HuH-7 (cell line): ENCODE measurements around the gene REEP3.

Experiments used
- DNase-seq: peaks from one replicate; pipeline ENCODE4 v3.0.0; 2011; ENCODE audit warnings: low spot score

REEP3 gene

DNA sequence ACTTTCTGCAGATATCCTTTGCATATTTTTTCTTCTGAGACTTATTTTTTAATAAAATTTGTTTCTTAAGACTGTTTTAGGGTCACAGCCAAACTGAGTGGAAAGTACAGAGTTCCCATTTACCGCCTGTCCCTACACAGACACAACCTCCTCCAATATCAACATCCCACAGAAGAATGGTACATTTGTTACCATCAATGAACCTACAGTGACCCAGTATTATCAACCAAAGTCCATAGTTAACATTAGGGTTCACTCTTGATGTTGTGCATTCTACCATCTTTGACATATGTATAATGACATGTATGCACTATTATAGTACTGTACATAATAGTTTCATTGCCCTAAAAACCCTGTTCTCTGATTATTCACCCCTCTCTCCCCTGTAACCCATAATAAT, 14.6 kb upstream of the REEP3 start:
- no peak for DNase-seq

DNA sequence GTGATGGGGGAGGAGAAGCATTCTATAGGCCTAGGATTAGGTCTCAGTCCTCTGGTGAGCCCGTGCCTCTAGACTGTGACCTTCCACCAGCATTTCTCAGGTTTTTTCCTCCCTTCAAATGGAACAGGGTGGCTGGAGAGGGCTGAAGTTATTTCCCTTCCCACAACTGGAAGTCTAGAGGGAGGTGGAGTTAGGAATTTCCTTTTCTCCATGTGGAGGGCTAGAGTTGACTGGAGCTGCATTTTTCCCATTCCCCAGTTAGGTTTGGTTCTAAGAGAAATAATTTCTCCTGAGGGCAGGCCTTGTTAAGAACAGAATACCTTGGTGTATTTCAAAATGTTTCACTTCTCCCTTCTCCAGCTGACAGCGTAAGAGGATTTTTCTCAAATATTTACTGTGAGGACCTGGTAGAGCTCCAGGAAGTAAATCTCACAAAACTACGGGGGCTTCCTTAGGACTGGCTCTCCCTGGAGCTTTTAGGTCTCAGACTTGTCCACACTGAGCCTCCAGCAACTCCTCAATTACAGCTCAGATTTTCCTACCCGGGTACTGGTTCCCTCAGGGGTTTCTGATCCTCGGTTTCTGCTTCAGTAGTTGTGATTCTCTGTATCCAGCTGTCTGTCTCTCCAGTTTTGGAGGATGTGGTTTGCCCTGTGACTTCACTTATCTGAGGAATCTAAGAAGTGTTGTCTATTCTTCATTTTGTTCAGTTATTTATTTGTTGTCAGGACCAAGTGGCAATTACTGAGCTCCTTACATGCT, 6.0 kb upstream of the REEP3 start:
- no peak for DNase-seq

DNA sequence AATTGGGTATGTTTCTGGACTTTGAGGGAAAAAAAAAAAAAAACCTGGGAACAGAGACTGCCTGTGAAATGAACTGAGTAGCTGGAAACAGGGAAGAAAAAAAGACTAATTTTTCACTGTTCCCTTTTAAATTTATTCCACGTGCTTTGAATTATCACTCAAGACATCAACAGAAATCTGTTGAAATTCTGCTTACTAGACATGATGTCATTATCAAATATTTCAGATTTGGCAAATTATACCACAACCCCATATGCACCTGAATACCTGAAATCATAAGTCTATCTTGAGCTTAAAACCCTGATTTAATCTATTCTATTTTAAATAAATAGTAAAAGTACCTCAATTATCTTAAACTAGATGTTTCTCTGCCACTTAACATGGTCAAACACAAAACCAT, 5.0 kb upstream of the REEP3 start:
- DNase-seq, result no peak

DNA sequence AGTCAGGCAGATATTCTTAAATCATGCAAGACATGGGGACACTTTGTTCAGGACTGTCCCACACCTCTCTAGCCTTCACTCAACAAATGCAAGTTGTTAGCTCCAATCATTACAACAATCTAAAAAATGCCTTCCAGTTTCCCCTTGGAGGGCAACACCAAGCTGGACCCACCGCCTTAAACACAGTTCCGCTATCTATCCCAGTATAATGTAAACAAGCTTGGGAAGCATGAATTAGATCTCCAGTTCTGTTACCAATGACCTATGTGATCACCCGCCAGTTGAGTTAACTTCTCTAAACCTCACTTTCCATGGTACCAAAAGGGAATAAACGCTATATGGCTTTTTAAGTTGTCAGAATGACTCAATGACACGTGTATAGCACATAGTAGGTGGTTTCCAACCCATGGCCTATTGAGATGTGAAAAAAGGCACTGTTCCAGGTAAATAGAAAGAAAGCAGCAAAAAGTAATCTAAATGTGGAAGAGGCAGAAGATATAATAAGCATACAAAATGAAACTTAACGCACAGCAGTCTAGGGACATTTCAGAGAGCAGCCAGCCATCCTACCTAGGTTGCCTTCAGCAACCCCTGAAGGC, 2.4 kb upstream of the REEP3 start:
- DNase-seq, result no peak

DNA sequence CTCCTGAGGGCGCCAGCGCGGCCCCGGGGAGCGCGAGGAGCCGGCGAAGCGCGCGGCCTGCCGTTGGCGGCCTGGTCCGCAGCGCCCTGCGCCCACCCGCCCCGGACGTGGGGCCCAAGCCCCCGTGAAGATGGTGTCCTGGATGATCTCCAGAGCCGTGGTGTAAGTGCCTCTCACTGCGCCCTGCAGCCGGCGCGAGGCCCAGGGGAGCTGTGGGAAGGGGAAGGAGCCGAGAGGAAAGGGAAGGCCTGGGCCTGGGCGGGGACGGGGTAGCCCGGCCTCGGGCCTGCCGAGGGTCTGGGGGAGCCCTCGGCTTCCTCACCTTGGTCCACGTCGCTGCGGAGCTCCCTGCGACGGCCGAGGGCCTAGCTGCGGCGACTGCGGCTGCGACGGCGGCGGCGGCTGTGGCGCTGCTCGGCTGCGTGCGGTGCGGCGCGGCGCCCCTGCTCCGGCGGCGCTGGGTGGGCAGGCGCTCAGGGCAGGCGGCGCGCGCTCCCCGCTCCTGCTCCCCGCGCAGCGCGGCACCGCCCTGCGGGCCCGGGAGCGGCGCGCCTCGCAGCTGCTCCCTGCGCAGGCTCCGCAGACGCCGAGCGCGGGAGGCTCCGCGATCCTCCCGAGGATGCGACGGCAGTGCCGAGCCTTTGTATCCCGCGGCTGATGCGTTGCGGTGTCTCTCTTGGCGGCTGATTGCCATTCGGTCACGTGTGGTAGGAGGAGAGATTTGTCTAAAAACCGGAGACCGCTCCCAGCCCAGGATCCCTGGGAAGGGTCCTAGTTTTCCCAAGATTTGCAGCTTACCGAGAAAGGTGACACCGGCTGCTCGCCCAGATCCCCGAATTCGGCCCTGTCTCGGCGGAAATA, 445 bp downstream of the REEP3 start:
- peak; percentile 51 for DNase-seq

- DNase-seq, result no peak
These were observed 1.1 kb downstream of the REEP3 start for GRCh38 chr10:63522277-63522687.

- DNase-seq, result no peak
These were observed 1.8 kb downstream of the REEP3 start for GRCh38 chr10:63522995-63523394.

DNA sequence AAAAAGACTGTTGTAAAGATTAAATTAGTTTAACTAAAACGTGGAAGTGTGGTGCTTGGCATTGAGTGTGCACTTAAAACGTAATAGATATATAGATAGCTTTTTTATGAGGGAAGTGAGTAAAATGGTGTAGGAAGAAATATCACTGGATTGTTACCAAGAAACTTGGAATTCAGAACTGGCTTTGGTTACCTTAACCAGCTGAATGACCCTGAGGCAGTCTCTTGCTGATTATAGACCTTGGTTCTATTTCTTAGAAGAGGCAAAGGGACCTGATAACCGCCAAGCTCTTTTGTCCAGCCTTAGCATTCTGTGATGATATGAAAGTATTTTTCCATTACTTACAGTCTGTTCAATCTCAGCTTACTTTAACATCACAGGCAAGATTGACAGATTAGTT, 3.8 kb downstream of the REEP3 start:
- DNase-seq, result no peak

DNA sequence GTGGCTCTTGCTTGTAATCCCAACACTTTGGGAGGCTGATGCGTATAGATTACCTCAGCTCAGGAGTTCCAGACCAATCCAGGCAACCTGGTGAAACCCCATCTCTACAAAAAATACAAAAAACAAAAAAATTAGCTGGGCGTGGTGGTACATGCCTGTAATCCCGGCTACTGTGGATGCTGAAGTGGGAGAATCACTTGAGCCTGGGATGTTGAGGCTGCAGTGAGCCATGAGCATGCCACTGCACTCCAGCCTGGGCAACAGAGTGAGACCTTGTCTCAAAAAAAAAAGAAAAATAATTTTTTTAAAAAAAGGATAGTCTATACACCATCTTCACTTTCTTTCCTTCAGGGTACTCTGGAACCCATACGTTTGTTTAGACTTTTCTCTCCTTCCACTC, 6.2 kb downstream of the REEP3 start:
- no peak for DNase-seq

- DNase-seq, result no peak
These were observed 7.0 kb downstream of the REEP3 start for GRCh38 chr10:63528084-63528744.

DNA sequence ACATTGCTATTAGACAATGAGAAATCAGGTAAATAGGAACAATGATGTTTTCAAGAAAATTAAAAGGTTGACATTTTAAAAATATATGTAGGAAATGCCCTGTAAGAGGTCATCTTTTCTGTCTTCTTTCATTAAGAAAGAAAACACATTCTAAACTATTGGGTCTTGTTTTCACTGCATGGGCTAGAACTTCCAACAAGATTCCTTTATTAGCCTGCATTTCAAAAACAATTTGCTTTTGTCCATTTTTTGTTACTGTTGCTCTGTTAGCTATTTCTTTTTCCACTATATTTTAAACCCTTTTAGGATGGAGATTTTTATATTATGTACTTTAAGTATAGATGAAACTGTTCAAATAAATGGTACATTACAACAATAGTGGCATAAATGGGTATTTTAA, 9.2 kb downstream of the REEP3 start:
- DNase-seq, result no peak

- DNase-seq, result no peak
These were observed 13.5 kb downstream of the REEP3 start for GRCh38 chr10:63534723-63535122.

DNA sequence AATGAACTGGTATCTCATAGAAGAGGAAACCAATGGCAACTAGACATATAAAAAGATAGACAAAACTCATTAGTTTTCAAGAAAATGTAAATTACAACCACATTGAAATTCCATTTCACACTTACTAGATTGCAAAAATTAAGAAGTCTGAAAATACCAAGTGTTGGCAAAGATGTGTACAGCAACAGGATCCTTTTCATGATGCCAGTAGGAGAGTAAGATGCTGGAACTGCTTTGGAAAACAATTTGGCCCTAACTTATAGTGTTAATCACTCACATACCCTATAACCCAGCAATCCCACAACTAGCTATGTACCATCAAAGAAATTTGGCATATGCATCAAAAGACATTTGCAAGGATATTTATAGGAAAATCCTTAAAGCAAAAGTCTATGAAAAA, 15.5 kb downstream of the REEP3 start:
- no peak for DNase-seq

DNA sequence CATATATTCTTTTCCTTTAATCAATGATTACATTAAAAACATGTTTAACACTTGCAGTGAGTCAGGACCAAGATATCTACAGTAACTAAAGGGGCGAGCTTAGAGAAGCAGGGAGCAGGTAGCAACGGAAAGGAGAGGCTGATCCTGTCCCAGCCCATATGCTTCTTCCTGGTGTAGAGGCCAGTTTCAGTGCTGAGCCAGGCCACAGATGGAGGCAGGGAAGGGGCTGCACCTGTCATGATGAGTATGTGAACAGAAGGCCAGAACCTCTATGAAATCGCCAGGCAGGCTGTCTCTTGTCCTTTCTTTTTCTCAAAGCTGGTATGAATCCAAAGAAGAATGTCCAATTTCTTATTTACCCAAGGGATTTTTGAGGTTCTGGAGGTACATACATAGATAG, 16.3 kb downstream of the REEP3 start:
- no peak for DNase-seq

- DNase-seq, result no peak
These were observed 18.2 kb downstream of the REEP3 start for GRCh38 chr10:63539377-63539776.

DNA sequence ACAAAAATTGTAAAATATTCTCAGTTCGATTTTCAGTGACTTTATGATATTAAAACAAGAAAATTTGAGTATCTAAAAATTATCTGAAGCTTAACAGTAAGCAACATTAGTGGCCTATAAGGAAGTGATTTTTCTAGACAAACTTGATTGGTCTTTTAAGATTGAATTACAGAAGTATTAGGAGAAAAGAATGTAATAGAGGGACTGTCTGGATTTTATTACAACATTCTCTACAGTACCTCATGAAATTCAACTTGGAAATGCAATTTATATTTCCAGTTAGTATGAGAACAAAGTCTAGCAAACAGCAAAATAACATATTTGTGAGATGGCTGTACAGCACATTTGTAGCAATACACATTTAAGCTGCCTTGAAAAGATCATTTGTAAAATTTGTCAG, 18.8 kb downstream of the REEP3 start:
- no peak for DNase-seq

DNA sequence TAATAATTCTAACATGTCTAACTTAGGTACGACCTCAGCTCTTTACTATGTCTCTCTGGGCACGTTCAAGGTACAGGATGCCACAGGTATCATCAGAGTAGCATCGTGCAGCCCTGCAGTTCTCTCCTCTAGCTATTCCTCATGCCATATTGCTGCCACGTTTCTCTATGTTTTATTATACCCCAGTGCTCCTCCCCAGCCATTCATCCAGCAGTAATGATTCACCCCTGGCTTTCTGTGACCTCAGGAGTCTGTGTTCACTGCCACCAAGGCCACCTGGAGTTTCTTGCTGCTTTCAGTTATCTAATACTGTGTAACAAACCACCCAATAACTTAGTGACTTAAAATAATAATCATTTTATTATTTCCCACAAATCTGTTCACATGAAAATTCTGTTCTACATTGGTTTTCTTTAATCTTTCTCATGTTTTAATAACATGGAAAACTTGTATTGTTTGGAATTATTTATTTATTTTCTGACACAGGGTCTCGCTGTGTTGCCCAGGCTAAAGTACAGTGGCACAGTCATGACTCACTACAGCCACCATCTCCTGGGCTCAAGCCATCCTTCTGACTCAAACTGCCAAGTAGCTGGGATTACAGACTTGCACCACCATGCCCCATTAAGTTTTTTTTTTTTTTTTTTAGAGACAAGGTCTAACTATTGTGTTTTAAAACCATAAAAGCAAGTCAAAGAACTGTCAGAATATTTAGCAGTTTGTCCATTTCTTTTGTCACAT, 21.8 kb downstream of the REEP3 start:
- no peak for DNase-seq

DNA sequence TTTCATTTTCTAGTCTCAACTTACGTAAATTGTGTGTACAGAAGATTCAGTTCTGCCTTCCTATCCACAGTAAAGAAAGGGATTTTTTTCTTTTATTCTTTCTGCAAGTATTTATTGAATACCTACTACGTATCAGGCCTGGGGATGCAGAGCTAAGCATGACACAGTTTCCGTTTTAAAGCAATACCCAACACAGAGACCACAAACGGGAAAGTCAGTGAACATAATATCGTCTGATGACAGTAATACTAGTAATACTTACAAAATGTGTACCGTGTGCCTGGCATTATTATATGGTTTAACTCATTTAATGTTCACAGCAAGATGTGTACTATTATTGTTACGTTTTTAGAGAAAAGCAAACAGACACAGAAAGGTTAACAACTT, 22.4 kb downstream of the REEP3 start:
- DNase-seq, result no peak

DNA sequence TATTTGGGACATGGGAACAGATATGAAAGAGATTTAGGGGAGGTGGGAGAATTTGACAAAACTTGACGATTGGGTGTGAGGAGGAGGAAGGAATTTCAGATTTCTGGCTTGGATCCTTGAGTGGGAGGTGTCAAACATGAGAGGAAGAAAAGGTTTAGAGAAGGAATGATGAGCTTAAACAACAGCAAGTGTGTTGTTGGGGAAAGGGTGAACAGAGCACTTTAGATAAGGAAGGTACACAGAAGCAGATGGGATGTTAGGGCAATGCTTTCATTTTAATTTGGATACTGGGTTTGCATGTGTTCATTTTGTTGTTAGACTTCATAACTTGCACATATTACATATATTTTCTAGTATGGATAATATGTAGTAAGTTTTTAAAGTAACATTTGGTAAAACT, 23.2 kb downstream of the REEP3 start:
- no peak for DNase-seq

DNA sequence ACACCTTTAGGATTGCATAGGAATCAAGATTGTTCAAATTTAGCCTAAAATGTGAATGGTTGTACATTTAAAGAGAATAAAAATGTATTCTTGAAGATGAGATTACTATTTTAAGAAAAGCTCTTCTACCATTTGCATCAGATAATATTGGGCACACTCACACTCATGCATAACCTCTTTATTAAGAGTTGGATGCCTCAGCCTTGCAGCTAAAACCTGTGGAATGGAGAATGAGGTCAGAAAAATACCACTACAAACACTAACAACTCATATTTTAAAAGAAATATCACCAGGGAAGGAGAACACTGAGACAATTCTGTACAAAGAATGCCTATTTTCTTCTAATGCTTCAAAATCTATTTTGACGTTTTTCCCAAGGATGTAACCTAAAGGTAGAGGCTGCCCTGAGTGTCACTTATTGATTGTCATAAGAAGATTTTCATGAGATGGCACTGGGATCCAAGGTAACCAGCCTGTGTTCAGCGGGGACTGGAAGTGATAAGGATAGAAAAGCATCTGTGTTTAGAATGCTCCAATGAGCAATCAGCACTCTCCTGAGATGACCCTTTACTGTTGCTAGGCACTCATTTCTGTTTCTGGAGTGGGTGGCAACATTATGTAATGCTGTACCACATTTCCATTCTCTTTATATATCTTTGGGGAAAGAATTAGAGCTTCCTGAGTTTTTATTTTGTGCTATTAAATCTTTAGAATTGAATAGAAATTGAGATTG, 26.6 kb downstream of the REEP3 start:
- DNase-seq, result no peak

GRCh38 chr10:63548860-63549259, 27.7 kb downstream of the REEP3 start:
- no peak for DNase-seq
